SH-SY5Y (cell line): Measurements from ENCODE around the gene GTF2IRD1.
A peak's percentile ranks its signal among the peaks of the same experiment; 100 is the strongest.

Experiments
- GATA2 ChIP-seq: IDR thresholded peaks from 2 replicates; pipeline ENCODE4 v1.6.1; 2011; ENCODE audit warnings: mild to moderate bottlenecking, low read depth, low read length
- GATA3 ChIP-seq: IDR thresholded peaks from 2 replicates; pipeline ENCODE4 v1.6.1; 2011; ENCODE audit warnings: low read depth, mild to moderate bottlenecking, low read length, moderate library complexity

GTF2IRD1 gene

DNA sequence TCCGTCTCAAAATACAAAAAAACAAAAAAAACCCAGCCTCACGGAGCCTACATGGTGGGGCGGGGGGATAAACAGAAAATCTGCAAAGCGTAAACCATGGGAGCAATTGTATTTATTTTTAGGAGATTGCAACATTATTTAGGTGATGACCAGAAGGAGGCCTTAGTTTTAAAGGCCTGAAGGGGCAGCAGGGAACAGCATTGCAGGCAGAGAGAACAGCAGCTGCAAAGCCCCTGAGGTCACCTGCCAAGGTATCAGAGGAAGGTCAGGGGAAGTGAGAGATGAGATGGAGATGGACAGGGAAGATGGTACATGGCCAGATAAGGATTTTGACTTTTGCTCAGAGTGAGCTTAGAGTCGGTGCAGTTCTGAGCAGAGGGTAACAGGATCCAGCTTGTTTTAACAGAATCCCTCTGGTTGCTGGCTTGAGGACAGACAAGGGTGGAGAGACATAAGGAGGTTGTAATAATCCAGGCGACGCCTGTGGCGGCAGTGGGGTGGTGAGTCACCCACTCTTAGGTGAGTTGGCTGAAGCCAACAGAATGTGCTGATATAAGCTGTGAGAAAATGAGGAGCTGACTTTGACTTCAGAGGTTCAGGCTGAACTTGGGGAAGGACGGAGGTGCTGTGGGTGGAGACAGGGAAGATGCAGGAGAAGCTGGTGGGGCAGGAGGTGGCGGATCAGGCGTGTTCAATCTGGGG lies 121.5 kb downstream of the GTF2IRD1 start:
- no peak for TF ChIP-seq GATA3
- no peak for TF ChIP-seq GATA2

DNA sequence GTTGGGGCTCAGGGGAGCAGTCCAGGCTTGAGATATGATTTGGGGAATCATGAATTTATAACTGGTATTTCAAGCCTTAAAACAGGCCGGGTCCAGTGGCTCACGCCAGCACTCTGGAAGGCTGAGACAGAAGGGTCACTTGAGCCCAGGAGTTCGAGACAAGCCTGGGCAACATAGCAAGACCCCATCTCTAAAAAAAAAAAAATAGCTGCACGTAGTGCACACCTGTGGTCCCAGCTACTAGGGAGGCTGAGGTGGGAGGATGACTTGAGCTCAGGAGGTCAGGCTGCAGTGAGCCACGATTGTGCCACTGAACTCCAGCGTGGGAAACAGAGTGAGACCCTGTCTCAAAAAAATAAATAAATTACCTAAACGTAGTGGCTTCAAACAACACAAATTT lies 122.1 kb downstream of the GTF2IRD1 start:
- TF ChIP-seq GATA3 (no peak), GATA2 (no peak)

DNA sequence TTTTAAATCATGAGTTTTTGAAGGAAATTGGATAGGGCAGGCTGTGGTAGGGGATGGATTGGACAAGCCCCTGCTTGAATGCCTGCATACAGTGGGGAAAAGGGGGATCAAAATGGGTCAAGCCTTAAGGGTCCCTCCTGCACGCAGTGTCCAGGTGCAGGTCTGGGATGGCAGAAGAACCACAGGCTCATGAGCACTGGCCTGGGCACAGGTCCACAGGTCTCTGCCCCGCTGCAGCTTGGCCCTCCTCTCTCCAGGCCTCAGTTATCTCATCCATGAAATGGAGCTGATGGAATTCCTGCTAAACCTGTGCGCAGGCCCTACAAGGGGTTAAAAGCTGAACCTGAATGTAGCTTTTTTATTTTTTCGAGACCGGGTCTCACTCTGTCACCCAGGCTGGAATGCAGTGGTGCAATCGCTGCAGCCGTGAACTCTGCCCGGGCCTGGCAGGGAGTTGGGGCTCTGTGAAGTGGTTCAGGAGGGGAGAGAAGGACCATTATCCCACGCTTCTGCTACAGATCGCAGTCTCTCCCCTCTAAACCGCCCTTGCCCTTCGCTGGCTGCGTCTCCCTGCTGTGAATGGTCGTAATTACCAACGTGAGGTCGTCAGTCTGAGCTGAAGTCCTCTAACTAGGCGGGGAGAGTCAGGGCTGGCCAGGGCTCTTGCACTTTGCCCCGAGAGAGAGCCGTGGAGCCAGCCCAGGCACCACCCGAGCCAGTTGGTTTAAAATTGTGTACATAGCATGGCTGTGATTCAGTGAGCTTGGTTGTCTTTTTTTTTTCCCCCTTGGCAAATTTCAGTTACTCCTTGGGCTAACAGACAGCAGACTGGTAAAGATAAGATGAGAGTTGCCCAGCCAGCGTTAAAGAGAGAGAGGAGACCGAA lies 126.3 kb downstream of the GTF2IRD1 start:
- TF ChIP-seq GATA3 (no peak), GATA2 (no peak)

DNA sequence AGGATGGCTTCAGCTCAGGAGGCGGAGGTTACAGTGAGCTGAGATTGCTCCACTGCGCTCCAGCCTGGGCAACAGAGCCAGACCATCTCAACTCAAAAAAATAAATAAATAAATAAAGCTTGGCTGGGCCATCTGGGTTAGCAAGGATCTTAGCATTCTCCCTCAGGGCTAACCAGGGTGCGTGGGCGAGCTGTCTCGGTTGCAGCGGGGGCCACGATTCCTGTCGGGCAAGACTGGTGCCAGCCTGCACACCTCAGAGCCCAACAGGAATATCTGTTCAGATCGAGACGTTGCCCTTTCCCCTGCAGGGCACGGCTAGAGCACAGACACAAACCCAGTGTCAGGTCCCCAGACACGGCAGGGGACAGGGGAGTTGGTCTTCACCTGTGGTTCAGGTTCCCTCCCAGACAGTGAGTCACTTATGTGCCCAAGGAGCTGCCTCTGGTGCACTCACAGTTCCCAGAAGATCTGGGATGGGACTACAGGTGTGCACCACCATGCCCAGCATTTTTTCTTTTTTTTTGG lies 128.3 kb downstream of the GTF2IRD1 start:
- TF ChIP-seq GATA3: no peak
- TF ChIP-seq GATA2: no peak

DNA sequence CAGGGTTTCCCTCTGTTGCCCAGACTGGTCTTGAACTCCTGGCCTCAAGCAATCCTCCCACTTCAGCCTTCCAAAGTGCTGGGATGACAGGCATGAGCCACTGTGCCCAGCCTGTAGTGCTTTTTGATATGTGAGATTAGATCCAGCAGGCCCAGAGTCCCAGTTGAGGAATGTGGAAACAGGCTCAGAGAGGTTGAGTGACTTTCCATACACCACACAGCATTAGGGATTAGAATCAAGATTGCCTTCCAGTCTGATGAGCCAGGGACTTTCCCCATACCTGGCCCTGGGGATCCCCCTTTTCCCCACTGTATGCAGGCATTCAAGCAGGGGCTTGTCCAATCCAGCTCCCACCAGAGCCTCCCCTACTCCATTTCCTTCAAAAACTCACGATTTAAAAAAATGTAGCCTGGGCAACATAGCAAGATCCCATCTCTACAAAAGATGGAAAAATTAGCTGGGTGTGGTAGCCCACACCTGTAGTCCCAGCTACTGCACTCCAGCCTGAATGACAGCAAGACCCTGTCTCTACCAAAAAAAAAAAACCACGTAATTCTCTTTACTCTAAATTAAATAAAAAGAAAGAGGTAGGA lies 128.8 kb downstream of the GTF2IRD1 start:
- TF ChIP-seq GATA3: no peak
- TF ChIP-seq GATA2: no peak

DNA sequence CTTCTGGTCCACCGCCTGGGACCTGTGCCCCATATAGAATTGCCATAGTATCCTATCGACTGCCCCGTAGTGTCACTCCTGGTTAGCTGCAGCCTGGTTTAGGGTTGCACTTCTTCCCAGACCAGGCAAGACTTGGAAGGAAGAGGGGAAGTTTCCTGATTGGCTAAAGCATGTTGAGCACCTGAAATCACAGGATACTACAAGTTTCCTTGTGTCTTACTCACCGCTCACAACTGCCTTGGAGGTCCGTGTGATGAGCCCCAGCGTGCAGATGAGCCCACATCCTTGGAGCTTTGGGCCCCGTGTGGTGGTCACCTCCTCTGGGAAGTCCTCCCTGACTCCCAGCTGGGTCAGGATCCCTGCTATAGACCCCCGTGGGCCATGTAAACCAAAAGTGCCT lies 129.9 kb downstream of the GTF2IRD1 start:
- TF ChIP-seq GATA3 (no peak), GATA2 (no peak)

DNA sequence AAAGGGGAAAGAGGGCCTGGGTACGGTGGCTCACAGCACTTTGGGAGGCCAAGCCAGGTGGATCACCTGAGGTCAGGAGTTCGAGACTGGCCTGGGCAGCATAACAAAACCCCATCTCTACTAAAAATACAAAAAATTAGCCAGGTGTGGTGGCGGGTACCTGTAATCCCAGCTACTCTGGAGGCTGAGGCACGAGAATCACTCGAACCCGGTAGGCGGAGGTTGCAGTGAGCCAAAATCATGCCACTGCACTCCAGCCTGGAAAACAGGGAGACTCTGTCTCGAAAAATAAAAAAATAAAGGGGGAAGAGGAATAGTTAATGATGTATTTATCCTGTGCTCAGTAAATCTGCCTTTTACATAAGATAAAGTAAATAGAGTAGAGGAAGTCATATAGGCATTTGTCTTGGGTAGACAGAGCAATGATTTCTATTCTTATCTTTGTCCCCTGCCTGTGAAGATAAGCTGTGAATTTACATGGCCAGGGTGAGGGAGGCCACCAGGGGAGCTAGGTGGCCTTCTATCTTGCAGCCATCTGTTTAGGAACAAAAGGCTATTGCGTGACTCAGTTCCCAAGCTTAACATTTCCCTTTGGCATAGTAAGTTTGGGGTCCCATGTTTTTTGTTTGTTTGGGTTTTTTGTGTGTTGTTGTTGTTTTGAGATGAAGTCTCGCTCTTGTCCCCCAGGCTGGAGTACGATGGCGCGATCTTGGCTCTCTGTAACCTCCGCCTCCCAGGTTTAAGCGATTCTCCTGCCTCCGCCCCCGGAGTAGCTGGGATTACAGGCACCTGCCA lies 130.7 kb downstream of the GTF2IRD1 start:
- peak; percentile 63; the same call in 1 of the 2 replicates for TF ChIP-seq GATA2
- no peak for TF ChIP-seq GATA3

DNA sequence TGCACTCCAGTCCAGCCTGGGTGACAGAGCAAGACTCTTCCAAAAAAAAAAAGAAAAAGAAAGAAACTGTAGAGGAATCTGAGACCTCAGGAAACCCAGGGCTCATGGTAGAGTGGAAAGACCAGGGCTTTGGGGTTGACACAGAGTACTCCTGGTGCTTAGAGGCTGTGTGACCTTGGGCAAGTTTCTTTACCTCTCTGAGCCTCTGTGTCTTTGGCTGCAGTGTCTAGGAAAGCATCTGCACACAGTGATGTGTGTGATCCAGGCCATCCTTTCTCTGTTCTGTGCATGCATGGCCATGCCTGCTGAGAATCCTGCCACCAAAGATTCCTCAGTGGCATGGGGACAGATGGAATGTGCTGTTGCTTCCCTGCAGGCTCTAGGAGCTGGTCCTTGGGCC lies 132.1 kb downstream of the GTF2IRD1 start:
- TF ChIP-seq GATA2 (no peak), GATA3 (no peak)

DNA sequence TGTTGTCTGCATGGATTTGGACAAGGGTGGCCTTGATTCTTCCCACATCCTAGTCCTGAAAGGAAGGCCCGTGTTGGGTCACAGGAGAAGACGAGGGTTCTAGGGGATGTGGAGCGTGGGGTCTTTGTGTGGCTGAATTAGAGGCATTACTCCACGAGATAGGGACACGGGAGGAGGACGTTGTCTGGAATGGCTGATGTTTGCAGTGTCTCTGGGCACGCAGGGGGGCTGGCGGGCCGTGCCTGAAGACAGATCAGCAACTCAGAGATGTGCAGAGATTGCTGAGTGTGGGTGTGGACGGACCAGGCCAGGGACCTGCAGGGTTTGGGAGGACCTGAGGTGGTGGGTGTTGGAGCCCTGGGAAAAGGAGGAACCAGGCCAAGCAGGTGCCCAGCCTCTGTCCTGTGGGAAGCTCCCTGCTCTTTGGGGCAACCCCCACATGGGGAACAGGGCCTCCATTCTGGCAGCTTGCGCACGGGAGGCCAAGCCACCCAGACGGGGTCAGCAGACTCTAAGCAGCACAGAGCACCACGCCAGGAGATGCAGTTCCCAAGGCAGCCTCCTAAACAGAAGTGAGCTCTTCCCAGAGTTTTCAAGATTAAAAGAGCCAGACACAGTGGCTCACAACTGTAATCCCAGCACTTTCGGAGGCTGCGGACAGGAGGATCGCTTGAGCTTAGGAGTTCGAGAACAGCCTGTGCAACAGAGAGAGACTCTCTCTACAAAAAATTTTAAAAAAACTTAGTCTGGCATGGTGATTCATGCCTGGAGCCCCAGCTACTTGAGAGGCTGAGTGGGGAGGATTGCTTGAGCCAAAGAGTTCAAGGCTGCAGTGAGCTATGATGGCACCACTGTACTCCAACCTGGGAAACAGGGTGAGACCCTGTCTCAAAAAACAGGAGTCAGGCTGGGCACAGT lies 132.8 kb downstream of the GTF2IRD1 start:
- TF ChIP-seq GATA3: no peak
- 0 out of 2 replicates have a peak, but pooled peaks have one; percentile 14 for TF ChIP-seq GATA2

DNA sequence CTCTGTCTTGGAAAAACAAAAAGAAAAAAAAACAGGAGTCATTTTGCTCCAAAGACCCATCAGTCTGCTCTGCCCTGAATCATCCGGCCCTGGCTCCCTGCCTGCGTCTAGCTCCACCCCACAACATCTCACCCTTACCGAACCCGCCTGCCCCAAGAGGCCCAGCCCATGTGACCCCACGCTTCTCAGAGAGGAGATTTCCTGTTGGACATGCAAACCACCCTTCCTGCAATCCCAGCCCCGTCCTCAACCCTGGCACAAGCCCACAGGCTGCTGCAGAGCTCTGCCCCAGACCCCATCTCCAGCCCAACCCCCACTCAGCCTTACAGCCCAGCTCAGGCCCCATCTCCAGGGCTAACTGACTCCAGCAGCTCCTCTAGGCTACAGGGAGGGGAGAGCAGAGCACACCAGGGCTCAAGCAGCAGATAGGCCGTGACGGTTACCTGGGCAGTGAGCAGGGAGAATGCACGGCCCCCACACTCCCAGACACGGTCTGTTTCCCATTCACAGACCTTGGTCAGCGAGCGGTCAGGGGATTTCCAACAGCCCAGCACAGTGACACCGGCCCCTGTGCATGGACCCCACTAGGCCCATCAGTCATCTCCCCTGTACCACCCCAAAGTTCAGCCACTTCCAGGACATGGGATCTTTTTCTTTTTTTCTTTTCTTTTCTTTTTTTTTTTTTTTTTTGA lies 133.9 kb downstream of the GTF2IRD1 start:
- no peak for TF ChIP-seq GATA2
- no peak for TF ChIP-seq GATA3

DNA sequence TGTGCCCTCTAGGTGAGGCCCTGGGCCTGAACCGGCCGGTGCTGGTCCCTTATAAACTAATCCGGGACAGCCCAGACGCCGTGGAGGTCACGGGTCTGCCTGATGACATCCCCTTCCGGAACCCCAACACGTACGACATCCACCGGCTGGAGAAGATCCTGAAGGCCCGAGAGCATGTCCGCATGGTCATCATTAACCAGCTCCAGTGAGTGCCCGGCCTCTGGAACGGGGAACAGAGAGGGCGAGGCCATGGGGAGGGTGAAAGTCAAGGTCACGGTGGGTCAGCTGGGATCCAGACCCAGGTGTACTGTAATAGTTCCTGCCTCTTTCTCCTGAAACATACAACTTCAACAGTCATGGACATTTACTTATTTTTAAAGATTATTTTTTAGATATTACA lies 137.1 kb downstream of the GTF2IRD1 start:
- TF ChIP-seq GATA2 (no peak), GATA3 (no peak)

DNA sequence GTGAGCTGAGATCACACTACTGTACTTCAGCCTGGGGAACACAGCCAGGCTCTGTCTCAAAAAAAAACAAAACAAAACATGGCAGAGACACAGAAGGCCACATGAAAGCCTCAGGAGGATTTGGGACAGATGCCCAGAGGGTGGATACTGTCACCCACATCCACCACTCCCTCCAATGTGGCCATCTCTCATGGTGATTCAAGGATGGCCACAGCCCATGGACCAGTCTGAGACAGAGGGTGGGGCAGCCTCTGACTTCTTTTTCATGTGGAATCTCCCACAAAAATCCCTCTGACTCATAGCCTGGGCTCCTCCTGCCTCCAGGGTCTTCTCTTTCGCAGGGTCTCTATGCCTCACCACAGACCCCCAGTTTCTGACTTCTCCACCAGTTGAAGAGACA lies 144.9 kb downstream of the GTF2IRD1 start:
- TF ChIP-seq GATA2 (no peak), GATA3 (no peak)

DNA sequence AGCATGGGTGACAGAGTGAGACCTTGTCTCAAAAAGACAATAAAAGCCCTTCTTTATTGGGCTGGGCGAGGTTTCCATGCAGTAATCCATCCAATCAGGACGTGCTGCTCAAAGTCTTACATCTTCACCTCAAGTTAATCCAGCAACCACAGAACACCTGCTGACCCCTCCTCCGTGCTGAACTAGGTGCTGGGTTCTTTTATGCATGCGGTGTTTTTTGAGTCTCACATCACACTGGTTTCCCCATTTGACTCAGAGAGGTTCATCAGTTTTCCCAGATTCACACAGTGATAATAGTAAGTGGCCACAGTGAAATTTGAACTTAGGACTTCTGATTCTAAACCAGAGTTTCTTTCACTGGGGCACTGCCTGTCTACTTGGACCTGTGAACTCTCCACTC lies 145.5 kb downstream of the GTF2IRD1 start:
- TF ChIP-seq GATA3 (no peak), GATA2 (no peak)
